GM19438 (cell line): ENCODE measurements around the gene NDUFAF8.

Source experiments
- ATAC-seq: cut with Tn5 transposase; IDR thresholded peaks from one replicate; pipeline ENCODE4 v1.9.1; 2021; ENCODE audit warnings: low read depth; ENCODE audit not compliant: unreplicated experiment

The NDUFAF8 gene

GRCh38 chr17:81238815-81239713, at the start of gene NDUFAF8, which contains the start of gene TEPSIN:
Gene NDUFAF8 (plus strand): TSS chr17:81239318. CDS start chr17:81239364, 46 bp downstream.
Gene TEPSIN (minus strand): TSS chr17:81239055. CDS start chr17:81239033, 22 bp downstream.
- ATAC-seq, result peak; percentile 92

- no peak for ATAC-seq
These were observed 49.2 kb upstream of the NDUFAF8 start for GRCh38 chr17:81189670-81190530.

GRCh38 chr17:81190591-81190990, 48.5 kb upstream of the NDUFAF8 start:
- ATAC-seq, result no peak

GRCh38 chr17:81191116-81191515, 48.0 kb upstream of the NDUFAF8 start:
- ATAC-seq, result no peak

- no peak for ATAC-seq
These were observed 47.5 kb upstream of the NDUFAF8 start for GRCh38 chr17:81191646-81192045.

DNA sequence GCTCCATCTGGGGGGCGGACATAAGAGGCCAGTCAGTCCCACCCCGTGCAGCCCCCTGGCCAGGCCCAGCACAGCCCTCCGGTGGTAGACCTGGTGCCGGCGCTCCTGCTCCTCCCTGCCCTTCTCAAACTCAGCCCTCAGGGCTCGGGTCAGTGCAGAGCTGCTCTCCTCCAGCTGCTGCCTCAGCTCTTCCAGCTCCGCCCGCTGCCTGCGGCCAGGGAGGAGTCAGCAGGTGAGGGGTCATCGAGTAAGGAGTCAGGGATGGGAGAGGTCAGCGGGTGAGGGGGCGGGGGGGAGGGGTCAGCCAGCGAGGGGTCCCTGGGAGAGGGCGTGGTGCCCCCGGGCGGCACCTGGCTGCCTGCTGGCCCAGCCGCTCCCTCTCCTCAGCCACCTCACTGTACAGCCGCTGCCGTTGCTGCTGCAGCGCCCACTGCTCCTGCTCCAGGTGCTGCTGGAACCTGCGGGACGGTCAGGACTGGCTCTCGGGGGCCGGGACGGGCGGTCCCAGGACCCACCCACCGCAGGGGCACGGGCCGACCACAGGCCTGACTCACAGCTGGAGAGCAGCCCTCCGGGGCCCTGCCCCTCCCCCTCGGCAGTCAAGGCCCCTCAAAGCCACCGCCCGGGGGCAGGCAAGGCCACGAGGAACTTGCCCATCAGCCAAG, 46.6 kb upstream of the NDUFAF8 start:
- ATAC-seq, result no peak

- ATAC-seq, result no peak
These were observed 46.1 kb upstream of the NDUFAF8 start for GRCh38 chr17:81193051-81193410.

GRCh38 chr17:81193470-81194224, 45.5 kb upstream of the NDUFAF8 start:
- no peak for ATAC-seq

DNA sequence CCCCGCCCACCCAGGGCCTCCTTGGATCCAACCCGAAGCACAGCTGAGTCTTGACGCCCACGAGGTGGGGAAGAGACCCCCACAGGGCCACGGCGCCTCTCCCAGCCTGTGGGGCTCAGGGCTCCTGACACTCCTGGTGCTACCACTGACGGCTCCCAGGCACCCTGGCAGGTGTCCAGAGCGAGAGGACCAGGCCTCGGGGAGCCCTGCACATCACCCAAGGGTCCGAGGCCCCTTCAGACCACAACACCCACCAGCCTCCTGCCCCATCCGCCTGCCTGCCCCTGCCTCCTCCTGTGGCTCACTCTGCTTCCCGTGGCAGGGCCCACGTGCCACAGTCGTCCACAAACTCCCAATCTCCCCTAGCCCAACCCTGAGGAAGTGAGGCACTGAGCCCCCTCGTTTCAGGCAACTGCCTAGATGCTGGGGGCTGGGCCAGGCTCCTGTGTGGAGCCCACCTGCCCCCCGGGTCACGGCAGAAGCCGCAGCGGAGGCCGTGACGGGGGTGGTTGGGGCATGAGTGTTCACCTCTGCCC, 44.8 kb upstream of the NDUFAF8 start:
- no peak for ATAC-seq

- ATAC-seq, result no peak
These were observed 43.9 kb upstream of the NDUFAF8 start for GRCh38 chr17:81194941-81195901.

DNA sequence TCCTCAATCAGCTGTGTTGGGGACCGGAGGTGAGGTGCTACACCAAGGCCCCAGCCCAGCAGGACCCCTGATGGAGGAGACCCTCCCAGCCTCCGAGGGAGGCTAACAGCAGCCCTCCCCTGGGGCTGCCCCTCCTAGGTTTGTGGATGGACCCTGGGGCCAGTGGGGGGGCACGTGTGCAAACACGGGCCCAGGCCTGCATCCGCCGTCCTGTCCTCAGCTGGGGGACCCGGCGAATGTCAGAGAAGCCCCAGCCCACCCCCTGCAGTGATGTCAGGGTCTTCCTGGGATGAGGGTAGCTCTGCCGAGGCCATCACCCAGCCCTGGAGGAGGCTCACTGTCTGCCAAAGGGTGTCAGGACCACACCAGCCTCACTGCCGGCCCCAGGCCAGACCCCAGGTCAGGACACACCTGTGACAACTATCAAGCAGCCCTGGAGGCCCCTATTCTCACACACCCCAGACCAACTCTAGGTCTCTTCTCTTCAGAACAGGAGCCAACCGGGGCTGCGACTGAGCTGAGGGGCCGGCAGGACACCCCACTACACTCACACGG, 43.1 kb upstream of the NDUFAF8 start:
- no peak for ATAC-seq

DNA sequence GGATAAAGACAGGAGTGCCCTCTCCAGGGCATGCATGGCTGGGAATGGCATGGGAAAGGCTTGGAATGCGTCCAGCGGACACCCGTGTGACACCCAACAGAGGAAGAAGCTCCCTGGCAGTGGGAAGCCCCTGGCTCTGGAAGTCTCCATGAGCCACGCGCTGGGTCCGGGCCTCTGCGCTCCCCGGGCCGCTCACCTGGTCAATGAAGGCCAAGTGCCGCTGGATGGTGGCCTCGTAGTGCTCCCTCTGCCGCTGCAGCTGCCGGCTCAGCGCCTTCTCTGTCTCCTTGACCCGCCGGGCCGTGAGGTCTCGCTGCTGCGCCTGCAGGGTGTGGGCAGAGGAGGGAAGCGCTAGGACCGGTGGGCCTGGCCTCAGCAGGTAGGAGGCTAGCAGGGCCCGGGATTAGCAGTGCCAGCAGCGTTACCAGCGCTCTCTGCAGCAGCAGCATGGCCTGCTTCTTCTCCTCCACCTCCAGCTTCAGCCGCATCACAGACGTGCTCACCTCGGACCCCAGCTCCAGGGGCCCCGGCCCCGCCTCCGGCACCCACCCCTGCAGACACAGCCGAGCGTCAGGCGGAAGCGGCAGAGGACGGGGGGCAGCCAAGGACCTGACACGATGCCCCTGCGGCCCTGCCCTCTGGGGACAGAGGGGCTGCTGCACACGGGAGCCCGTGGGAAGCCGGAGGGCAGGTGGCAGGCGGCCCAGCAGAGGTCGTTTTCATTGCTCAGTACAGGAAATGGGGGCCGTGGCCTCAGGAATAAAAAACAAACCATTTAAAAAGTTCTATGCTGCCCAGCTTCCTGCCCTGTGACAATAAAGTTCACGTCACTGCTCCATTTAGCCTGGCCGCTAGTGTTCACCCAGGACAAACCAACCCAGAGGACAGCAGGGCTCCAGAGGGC, 42.4 kb upstream of the NDUFAF8 start:
- ATAC-seq, result no peak

- ATAC-seq, result no peak
These were observed 41.7 kb upstream of the NDUFAF8 start for GRCh38 chr17:81197409-81197795.

GRCh38 chr17:81197831-81198490, 41.2 kb upstream of the NDUFAF8 start:
- ATAC-seq, result no peak

DNA sequence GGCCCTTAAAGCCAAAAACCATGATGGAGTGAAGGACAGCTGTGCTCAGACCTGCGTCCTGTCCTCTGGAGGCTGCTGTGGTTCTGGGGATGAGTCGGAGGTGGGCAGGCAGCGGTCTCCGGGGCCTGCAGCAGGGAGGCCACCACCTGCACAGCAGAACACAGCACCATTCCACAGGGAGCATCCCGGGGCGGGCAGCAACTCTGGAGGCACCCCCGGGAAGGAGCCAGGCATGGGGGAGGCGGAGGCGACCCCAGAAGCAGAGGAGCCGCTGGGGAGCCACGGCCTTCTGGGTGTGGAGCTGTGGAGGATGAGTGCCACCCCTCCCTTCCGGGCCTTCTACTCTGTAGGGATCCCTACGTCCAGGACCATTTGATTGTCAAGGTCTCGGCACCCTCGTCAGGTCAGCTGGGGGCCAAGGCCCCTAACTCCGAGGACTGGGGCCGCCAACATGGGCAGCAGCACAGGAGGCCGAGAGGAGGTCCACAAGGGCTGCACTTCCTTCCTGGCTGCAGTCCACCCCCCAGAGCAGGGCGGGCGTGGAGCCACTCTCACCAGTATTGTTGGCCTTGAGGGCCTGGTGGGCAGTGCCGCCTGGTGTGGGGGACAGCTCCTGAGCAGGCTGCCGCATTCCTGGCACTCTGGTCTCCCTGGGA, 40.2 kb upstream of the NDUFAF8 start:
- no peak for ATAC-seq

GRCh38 chr17:81199482-81199830, 39.7 kb upstream of the NDUFAF8 start:
- ATAC-seq, result no peak

DNA sequence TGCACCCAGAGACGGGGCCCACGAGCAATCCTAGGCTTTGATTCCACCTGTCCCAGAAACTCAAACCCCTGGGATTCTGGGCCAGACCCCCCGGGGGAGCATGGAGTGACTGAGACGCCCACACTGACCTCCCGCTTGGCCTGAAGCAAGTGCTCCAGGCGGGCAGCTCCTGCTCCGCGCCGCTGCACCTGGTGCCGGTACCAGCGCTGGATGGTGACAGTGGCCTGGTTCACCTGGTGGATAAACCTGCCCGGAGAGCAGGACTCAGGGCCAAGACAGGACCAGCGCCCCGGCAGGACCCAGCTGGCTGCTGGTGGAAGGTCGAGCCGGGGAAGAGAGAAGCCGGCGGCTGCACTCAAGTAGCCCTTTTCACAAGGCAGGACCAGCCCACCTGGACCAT, 38.9 kb upstream of the NDUFAF8 start:
- no peak for ATAC-seq
